ENCODE data around the gene KCNB1.

The KCNB1 gene

GRCh38 chr20:49480236-49480635, 2.2 kb downstream of the KCNB1 start:
- Histone ChIP-seq H3K4me1 (ENCODE audit: insufficient read depth, low read length) (peaks cover 21% of the 10 kb centered on the region), H3K9me3 (ENCODE audit: low read length) (no peaks in the 10 kb centered on the region), H3K4me3 (ENCODE audit: low read depth in 1 of 2, low read length in 2 of 2) (no peak overlapping the region), H3K36me3 (ENCODE audit: insufficient read depth, low read length) (peaks cover 16% of the 10 kb centered on the region), H3K27me3 (ENCODE audit: control insufficient read depth in 1 of 2, insufficient read depth in 2 of 2, low read length in 2 of 2) (no peaks in the 10 kb centered on the region), H3K9ac (ENCODE audit: low read length) (no peak overlapping the region), H3K27ac (ENCODE audit: low read depth, low read length) (no peak overlapping the region)

GRCh38 chr20:49479785-49480184, 2.7 kb downstream of the KCNB1 start:
- Histone ChIP-seq H3K27ac (ENCODE audit: low read depth, low read length) (peak overlapping the region; percentile 34), H3K9ac (ENCODE audit: low read length) (no peak overlapping the region), H3K9me3 (ENCODE audit: low read length) (no peaks in the 10 kb centered on the region), H3K27me3 (ENCODE audit: control insufficient read depth in 1 of 2, insufficient read depth in 2 of 2, low read length in 2 of 2) (no peaks in the 10 kb centered on the region), H3K4me3 (ENCODE audit: low read depth in 1 of 2, low read length in 2 of 2) (no peak overlapping the region), H3K36me3 (ENCODE audit: insufficient read depth, low read length) (peaks cover 20% of the 10 kb centered on the region), H3K4me1 (ENCODE audit: insufficient read depth, low read length) (peaks cover 21% of the 10 kb centered on the region)

GRCh38 chr20:49478754-49479689, 3.4 kb downstream of the KCNB1 start:
- H3K9me3 ChIP-seq (ENCODE audit: low read length): no peaks in the 10 kb centered on the region
- H3K27ac ChIP-seq (ENCODE audit: low read depth, low read length): no peak overlapping the region
- H3K36me3 ChIP-seq (ENCODE audit: insufficient read depth, low read length): peaks cover 24% of the 10 kb centered on the region
- no peak overlapping the region for H3K9ac ChIP-seq (ENCODE audit: low read length)
- H3K4me1 ChIP-seq (ENCODE audit: insufficient read depth, low read length): peaks cover 27% of the 10 kb centered on the region
- no peaks in the 10 kb centered on the region for H3K27me3 ChIP-seq (ENCODE audit: control insufficient read depth in 1 of 2, insufficient read depth in 2 of 2, low read length in 2 of 2)
- no peak overlapping the region for H3K4me3 ChIP-seq (ENCODE audit: low read depth in 1 of 2, low read length in 2 of 2)

GRCh38 chr20:49478266-49478665, 4.2 kb downstream of the KCNB1 start:
- Histone ChIP-seq H3K9ac (ENCODE audit: low read length) (no peak overlapping the region), H3K4me3 (ENCODE audit: low read depth in 1 of 2, low read length in 2 of 2) (no peak overlapping the region), H3K27ac (ENCODE audit: low read depth, low read length) (no peak overlapping the region), H3K4me1 (ENCODE audit: insufficient read depth, low read length) (peaks cover 27% of the 10 kb centered on the region), H3K36me3 (ENCODE audit: insufficient read depth, low read length) (peaks cover 24% of the 10 kb centered on the region), H3K27me3 (ENCODE audit: control insufficient read depth in 1 of 2, insufficient read depth in 2 of 2, low read length in 2 of 2) (no peaks in the 10 kb centered on the region), H3K9me3 (ENCODE audit: low read length) (no peaks in the 10 kb centered on the region)

GRCh38 chr20:49477200-49477599, 5.3 kb downstream of the KCNB1 start:
- H3K4me1 ChIP-seq (ENCODE audit: insufficient read depth, low read length): peaks cover 22% of the 10 kb centered on the region
- no peaks in the 10 kb centered on the region for H3K27me3 ChIP-seq (ENCODE audit: control insufficient read depth in 1 of 2, insufficient read depth in 2 of 2, low read length in 2 of 2)
- no peak overlapping the region for H3K4me3 ChIP-seq (ENCODE audit: low read depth in 1 of 2, low read length in 2 of 2)
- H3K36me3 ChIP-seq (ENCODE audit: insufficient read depth, low read length): peaks cover 24% of the 10 kb centered on the region
- H3K9ac ChIP-seq (ENCODE audit: low read length): no peak overlapping the region
- H3K27ac ChIP-seq (ENCODE audit: low read depth, low read length): no peak overlapping the region
- H3K9me3 ChIP-seq (ENCODE audit: low read length): no peaks in the 10 kb centered on the region

GRCh38 chr20:49476016-49476355, 6.5 kb downstream of the KCNB1 start:
- H3K36me3 ChIP-seq (ENCODE audit: insufficient read depth, low read length): peaks cover 15% of the 10 kb centered on the region
- no peak overlapping the region for H3K9ac ChIP-seq (ENCODE audit: low read length)
- H3K4me3 ChIP-seq (ENCODE audit: low read depth in 1 of 2, low read length in 2 of 2): no peak overlapping the region
- H3K4me1 ChIP-seq (ENCODE audit: insufficient read depth, low read length): peaks cover 16% of the 10 kb centered on the region
- H3K27ac ChIP-seq (ENCODE audit: low read depth, low read length): no peak overlapping the region
- H3K9me3 ChIP-seq (ENCODE audit: low read length): no peaks in the 10 kb centered on the region
- no peaks in the 10 kb centered on the region for H3K27me3 ChIP-seq (ENCODE audit: control insufficient read depth in 1 of 2, insufficient read depth in 2 of 2, low read length in 2 of 2)

GRCh38 chr20:49475292-49476015, 7.0 kb downstream of the KCNB1 start:
- Histone ChIP-seq H3K36me3 (ENCODE audit: insufficient read depth, low read length) (peaks cover 15% of the 10 kb centered on the region), H3K9ac (ENCODE audit: low read length) (no peak overlapping the region), H3K27ac (ENCODE audit: low read depth, low read length) (no peak overlapping the region), H3K4me1 (ENCODE audit: insufficient read depth, low read length) (peaks cover 14% of the 10 kb centered on the region), H3K9me3 (ENCODE audit: low read length) (no peaks in the 10 kb centered on the region), H3K4me3 (ENCODE audit: low read depth in 1 of 2, low read length in 2 of 2) (no peak overlapping the region), H3K27me3 (ENCODE audit: control insufficient read depth in 1 of 2, insufficient read depth in 2 of 2, low read length in 2 of 2) (no peaks in the 10 kb centered on the region)

GRCh38 chr20:49471397-49471796, 11.1 kb downstream of the KCNB1 start:
- no peak overlapping the region for H3K4me3 ChIP-seq (ENCODE audit: low read depth in 1 of 2, low read length in 2 of 2)
- no peak overlapping the region for H3K9ac ChIP-seq (ENCODE audit: low read length)
- H3K27ac ChIP-seq (ENCODE audit: low read depth, low read length): no peak overlapping the region
- peaks cover 15% of the 10 kb centered on the region for H3K36me3 ChIP-seq (ENCODE audit: insufficient read depth, low read length)
- H3K9me3 ChIP-seq (ENCODE audit: low read length): no peaks in the 10 kb centered on the region
- H3K27me3 ChIP-seq (ENCODE audit: control insufficient read depth in 1 of 2, insufficient read depth in 2 of 2, low read length in 2 of 2): no peaks in the 10 kb centered on the region
- H3K4me1 ChIP-seq (ENCODE audit: insufficient read depth, low read length): peaks cover 6% of the 10 kb centered on the region

- no peak overlapping the region for H3K9ac ChIP-seq (ENCODE audit: low read length)
- H3K27ac ChIP-seq (ENCODE audit: low read depth, low read length): no peak overlapping the region
- no peaks in the 10 kb centered on the region for H3K27me3 ChIP-seq (ENCODE audit: control insufficient read depth in 1 of 2, insufficient read depth in 2 of 2, low read length in 2 of 2)
- H3K4me1 ChIP-seq (ENCODE audit: insufficient read depth, low read length): peaks cover 6% of the 10 kb centered on the region
- no peaks in the 10 kb centered on the region for H3K9me3 ChIP-seq (ENCODE audit: low read length)
- H3K4me3 ChIP-seq (ENCODE audit: low read depth in 1 of 2, low read length in 2 of 2): no peak overlapping the region
- H3K36me3 ChIP-seq (ENCODE audit: insufficient read depth, low read length): peaks cover 14% of the 10 kb centered on the region
Measured at GRCh38 chr20:49470922-49471321, 11.5 kb downstream of the KCNB1 start.

- Histone ChIP-seq H3K4me1 (ENCODE audit: insufficient read depth, low read length) (peaks cover under 1% of the 10 kb centered on the region), H3K27me3 (ENCODE audit: control insufficient read depth in 1 of 2, insufficient read depth in 2 of 2, low read length in 2 of 2) (no peaks in the 10 kb centered on the region), H3K36me3 (ENCODE audit: insufficient read depth, low read length) (no peaks in the 10 kb centered on the region), H3K27ac (ENCODE audit: low read depth, low read length) (no peak overlapping the region), H3K9me3 (ENCODE audit: low read length) (no peaks in the 10 kb centered on the region), H3K4me3 (ENCODE audit: low read depth in 1 of 2, low read length in 2 of 2) (no peak overlapping the region), H3K9ac (ENCODE audit: low read length) (no peak overlapping the region)
Measured at GRCh38 chr20:49469060-49469459, 13.4 kb downstream of the KCNB1 start.

- Histone ChIP-seq H3K36me3 (ENCODE audit: insufficient read depth, low read length) (no peaks in the 10 kb centered on the region), H3K27me3 (ENCODE audit: control insufficient read depth in 1 of 2, insufficient read depth in 2 of 2, low read length in 2 of 2) (no peaks in the 10 kb centered on the region), H3K27ac (ENCODE audit: low read depth, low read length) (no peak overlapping the region), H3K9me3 (ENCODE audit: low read length) (no peaks in the 10 kb centered on the region), H3K4me3 (ENCODE audit: low read depth in 1 of 2, low read length in 2 of 2) (no peak overlapping the region), H3K4me1 (ENCODE audit: insufficient read depth, low read length) (no peaks in the 10 kb centered on the region), H3K9ac (ENCODE audit: low read length) (no peak overlapping the region)
Measured at GRCh38 chr20:49468412-49468811, 14.1 kb downstream of the KCNB1 start.

Measured in muscle layer of colon (tissue), 2 donors.